ENCODE data around the gene NARS2.

GRCh38 chr11:78535027-78535426 lies 39.6 kb downstream of the NARS2 start:
- TF ChIP-seq CTCF (IDR thresholded peaks at IDR 0.05) (no peak), POLR2A (IDR thresholded peaks at IDR 0.05) (no peak)
